ENCODE measurements around the gene PRICKLE4.

GRCh38 chr6:41748542-41748941, 32.0 kb upstream of the PRICKLE4 start:
- no peak for TF ChIP-seq CTCF (conservative IDR thresholded peaks at IDR 0.05; ENCODE audit: low read depth, low read length)
- no peak for TF ChIP-seq RAD21 (IDR thresholded peaks at IDR 0.05; ENCODE audit: low read length)
- no peak for TF ChIP-seq POLR2A (IDR thresholded peaks at IDR 0.05; ENCODE audit: low read depth, low read length)
- no peak for TF ChIP-seq SMC3 (IDR thresholded peaks at IDR 0.05; ENCODE audit: low read depth, low read length)
- TF ChIP-seq CHD1 (IDR thresholded peaks at IDR 0.05; ENCODE audit: low read depth, low read length), result no peak
- no peak for TF ChIP-seq MXI1 (IDR thresholded peaks at IDR 0.05; ENCODE audit: borderline replicate concordance, low read depth, low read length)
- TF ChIP-seq ELK1 (IDR thresholded peaks at IDR 0.05; ENCODE audit: borderline replicate concordance, low read depth, low read length), result no peak
